HG03280 (cell line): ENCODE measurements around the gene HMMR.
A peak's percentile ranks its signal among the peaks of the same experiment; 100 is the strongest.

Experiments
- ATAC-seq: cut with Tn5 transposase; IDR thresholded peaks from one replicate; pipeline ENCODE4 v1.9.1; 2021; ENCODE audit warnings: mild to moderate bottlenecking, moderate library complexity; ENCODE audit not compliant: unreplicated experiment

Gene HMMR

GRCh38 chr5:163456840-163457239, 3.6 kb upstream of the HMMR start:
- no peak for ATAC-seq

- no peak for ATAC-seq
Observed at GRCh38 chr5:163458778-163459385, 1.6 kb upstream of the HMMR start.

GRCh38 chr5:163459462-163459818, 992 bp upstream of the HMMR start:
- ATAC-seq, result peak; percentile 5

- ATAC-seq, result peak; percentile 82
Observed at GRCh38 chr5:163459819-163460561, 442 bp upstream of the HMMR start, which contains the start of gene NUDCD2. Gene NUDCD2 (minus strand): TSS chr5:163460102. CDS start chr5:163460050, 52 bp downstream.

GRCh38 chr5:163463063-163463435, 2.6 kb downstream of the HMMR start:
- ATAC-seq, result no peak

GRCh38 chr5:163467682-163468081, 7.2 kb downstream of the HMMR start:
- no peak for ATAC-seq

- ATAC-seq, result peak; percentile 87
Observed at GRCh38 chr5:163473635-163474243, 13.3 kb downstream of the HMMR start.

- ATAC-seq, result no peak
Observed at GRCh38 chr5:163475411-163475810, 15.0 kb downstream of the HMMR start.

GRCh38 chr5:163478126-163478981, 17.9 kb downstream of the HMMR start:
- no peak for ATAC-seq

- no peak for ATAC-seq
Observed at GRCh38 chr5:163478982-163479271, 18.5 kb downstream of the HMMR start.

- ATAC-seq, result no peak
Observed at GRCh38 chr5:163489055-163489744, 28.8 kb downstream of the HMMR start.

- no peak for ATAC-seq
Observed at GRCh38 chr5:163489745-163490075, 29.3 kb downstream of the HMMR start.

- no peak for ATAC-seq
Observed at GRCh38 chr5:163496286-163496685, 35.9 kb downstream of the HMMR start.

- no peak for ATAC-seq
Observed at GRCh38 chr5:163497315-163497714, 36.9 kb downstream of the HMMR start.

GRCh38 chr5:163498886-163499285, 38.5 kb downstream of the HMMR start:
- no peak for ATAC-seq

- ATAC-seq, result no peak
Observed at GRCh38 chr5:163502521-163502920, 42.1 kb downstream of the HMMR start.

GRCh38 chr5:163503106-163504078, 43.0 kb downstream of the HMMR start:
- ATAC-seq, result no peak

GRCh38 chr5:163504079-163504931, 43.9 kb downstream of the HMMR start:
- ATAC-seq, result no peak

- no peak for ATAC-seq
Observed at GRCh38 chr5:163505049-163505367, 44.6 kb downstream of the HMMR start.
